HG03575 (cell line): Measurements from ENCODE around the gene LRRC8E.
"Not testable (repeated sequence)": the region's sequence is repeated elsewhere in the genome, so short reads cannot be mapped to it uniquely, and the experiment has no call there.

Source experiments
- ATAC-seq: cut with Tn5 transposase; IDR thresholded peaks from one replicate; pipeline ENCODE4 v1.9.1; 2021; ENCODE audit not compliant: unreplicated experiment, insufficient number of reproducible peaks, low FRiP score; ENCODE audit errors: extremely low read depth

LRRC8E gene

DNA sequence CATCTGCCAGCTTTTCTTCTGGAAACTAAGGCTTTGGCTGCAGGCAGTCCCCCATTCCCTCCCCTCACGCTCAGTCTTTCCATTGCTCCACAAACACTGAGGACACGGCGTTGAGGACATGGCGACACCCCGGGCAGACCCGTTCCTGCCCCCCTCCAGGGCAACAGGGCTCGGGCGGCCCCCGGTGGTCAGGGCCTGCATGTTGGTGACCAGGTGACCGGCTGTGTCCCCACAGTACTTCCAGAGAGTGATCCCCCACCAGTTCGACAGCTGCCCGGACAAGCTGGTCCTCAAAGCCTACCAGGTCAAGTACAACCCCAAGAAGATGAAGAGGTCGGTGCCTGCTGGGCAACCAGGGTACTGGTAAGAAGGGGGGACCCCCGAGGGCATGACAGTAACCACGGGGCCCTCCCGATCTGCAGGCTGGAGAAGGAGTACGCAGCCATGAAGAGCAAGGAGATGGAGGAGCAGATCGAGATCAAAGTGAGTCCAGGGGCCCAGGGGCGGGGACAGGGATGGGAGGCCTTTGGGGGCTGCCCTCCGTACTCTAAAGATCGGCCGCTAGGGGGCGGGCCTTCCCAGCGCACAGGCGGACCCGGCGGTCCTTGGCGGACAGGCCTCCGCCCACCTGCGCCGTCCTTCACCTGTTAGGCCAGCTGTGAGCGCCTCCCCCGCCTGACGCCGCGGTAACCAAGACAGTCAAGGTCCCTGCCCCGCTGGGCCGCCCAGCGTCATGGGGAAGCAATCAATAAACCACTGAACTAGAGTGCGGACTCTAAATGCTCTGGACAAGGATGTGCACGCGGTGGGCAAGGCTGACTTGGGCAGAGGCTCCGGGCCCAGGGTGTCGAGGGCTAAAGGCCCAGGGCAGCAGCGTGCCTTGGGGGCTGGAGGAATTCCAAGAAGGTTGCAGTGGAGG lies 35.2 kb upstream of the LRRC8E start:
- ATAC-seq = no peak

DNA sequence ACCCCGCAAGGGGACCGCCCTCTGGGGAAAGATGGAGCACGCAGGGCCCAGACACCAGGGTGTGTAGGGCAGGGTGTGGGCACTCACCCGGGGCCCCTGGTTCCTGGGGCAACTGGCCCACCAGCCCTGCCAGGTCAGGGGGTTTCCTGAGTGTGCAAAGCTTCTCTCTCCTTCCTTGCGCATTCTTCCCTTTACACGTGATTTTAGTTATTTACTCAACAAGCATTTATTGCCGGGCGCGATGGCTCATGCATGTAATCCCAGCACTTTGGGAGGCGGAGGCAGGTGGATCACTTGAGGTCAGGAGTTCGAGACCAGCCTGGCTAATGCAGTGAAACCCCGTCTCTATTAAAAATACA lies 34.6 kb upstream of the LRRC8E start:
- ATAC-seq = no peak

DNA sequence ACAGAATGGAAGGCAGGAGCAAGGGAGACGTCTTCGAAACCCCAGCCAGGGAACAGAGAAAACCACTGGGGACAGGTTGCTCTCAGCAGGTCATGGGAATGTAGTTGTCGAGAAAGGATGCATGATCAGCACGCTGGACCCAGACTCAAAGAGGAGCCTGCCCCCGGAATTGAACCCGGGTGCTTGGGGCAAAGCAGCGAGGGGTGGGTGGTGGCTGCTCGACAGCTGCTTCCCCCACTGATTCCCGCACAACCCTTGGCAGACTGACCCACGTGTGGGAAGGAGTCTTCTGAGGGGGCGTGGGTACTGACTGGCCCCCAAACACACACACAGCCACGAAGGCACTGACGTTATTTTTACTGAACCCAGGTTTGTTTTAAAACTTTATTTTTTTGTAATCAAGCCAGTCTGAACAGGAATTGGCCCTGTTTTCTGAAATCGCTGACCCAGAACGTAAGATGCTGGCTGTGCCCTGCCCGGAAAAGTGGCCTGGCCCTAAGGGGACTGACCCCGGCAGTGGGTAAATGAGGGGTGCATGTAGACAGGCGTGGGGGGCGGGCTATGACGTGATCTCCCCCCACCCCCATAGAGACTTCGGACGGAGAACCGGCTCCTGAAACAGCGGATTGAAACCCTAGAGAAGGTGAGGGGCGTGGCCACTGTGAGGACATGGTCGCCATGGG lies 32.7 kb upstream of the LRRC8E start:
- ATAC-seq = no peak

DNA sequence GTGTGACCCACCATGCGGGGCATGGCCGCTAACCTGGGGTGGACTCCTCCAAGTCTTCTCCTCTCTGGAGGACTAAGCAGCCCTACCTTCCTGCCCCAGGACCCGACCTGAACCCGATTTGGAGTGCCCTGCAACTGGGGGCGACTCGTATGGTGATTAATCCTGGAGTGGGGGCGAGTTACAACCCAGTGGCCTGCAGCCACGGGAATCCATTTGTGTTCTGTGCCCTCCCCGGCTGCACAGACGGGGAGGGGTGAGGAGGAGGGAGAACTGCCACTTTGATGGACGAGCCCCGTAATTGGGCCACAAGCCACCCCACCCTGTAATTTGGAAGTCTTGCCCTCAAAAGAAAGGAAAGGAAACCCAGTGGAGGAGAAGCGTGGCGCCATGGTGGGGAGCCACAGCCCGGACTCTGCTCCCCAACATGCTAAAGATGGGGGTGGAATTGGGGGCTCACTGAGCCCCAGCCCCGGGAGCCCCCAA lies 32.2 kb upstream of the LRRC8E start:
- no peak for ATAC-seq

DNA sequence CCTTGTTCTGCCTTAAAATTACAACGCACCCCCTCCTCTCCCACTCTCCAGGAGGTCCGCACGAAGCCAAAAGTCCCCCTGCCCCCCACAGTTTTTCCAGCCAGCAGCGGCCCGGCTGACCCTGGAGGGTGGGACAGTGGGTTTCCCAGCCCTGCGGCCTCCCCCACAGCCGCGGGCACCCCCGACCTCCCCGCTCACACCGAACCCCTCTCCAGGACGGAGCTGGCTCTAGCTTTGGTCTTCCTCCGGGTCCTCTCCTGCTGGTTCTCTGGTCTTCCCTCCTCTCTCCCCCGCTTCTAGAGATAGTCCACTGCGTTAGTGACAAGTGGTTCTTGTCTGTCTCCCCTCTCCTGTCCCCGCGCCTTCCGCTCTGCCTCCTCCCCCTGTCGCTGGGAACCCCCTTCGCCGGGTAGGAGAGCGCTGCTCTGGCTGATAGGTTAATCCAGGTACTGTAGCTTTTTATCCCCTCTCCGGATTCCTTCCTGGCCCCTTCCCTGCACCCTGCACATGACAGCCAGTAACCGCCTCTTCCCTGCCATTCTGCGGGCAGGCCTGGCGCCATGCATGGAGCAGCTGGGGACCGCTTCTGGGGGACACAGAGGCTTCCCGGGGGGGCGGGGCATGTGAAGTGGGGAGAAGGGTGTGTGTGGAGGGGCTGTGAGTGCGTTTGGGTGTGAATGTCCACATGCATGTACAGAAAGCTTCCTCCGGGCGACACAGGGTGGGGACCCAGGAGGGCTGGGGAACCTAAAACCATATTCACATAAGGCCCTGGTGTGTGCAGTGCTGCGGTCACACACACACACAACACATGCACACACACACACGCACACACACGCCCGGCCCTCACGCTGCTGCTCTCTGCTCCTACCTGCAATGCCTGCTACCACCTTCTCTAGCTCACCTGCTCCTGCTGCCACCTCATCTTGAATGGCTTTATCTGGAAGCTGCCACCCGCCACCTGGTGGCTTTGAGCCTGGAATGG lies 31.3 kb upstream of the LRRC8E start:
- ATAC-seq = no peak

DNA sequence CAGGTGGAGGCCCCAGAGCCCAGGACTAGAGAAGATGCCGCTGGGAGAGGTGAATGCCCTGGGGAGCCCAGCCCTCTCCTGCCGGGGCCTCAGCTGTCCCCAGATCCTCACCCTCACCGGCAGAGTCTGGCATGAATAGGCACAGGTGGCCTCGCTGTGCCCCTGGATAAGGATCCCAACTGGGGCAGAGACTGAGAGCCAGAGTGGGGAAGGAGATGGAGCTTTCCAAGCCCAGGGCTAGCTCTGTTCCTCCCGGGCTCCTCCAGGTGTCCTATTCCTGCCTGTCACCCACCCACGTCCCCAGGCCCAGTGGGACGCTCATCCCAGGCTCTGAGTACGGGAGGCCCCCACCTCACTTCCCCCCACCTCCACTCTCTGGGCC lies 30.6 kb upstream of the LRRC8E start:
- ATAC-seq = no peak

DNA sequence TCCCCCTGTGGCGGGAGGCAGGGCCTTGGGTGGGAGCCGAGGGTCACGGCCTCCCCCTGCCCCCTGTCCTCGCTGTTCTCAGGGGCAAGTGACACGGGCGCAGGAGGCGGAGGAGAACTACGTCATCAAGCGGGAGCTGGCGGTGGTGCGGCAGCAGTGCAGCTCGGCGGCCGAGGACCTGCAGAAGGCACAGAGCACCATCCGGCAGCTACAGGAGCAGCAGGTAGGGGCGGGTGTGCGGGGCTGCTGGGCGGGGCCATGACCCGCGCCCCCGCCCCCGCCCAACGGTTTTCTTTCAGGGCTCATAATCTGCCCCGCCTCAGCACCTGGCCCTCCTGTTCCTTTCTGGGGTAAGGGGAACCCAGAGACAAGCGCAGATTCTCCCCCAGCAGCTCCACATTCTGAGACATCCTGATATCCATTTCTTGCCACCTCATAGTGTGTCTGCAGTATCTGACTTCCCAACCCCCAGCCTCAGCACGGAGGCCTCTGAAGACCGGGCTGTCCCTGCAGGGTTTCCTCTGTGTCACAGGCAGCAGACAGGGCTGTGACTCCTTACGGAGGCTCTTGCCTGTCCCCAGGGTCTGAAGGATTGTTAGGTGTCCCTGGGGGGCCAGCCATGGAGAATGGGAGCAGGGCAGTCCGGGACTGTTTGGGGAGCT lies 30.1 kb upstream of the LRRC8E start:
- ATAC-seq = no peak

DNA sequence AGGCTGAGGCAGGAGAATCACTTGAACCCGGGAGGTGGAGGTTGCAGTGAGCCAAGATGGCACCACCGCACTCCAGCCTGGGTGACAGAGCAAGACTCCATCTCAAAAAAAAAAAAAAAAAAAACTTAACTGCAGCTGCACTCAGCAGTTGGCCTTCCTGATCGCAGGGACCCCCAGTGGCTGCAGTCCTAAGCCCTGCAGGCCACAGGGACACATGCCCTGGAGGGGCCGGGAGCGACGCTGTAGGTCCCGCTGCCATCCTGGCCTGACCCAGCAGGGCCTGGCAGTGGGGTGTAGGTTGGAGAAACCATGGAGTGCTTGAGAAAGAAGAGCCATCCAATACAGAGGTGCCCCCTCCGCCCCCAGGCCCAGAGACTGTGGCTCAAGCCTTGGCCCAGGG lies 29.2 kb upstream of the LRRC8E start:
- not testable (repeated sequence) for ATAC-seq

DNA sequence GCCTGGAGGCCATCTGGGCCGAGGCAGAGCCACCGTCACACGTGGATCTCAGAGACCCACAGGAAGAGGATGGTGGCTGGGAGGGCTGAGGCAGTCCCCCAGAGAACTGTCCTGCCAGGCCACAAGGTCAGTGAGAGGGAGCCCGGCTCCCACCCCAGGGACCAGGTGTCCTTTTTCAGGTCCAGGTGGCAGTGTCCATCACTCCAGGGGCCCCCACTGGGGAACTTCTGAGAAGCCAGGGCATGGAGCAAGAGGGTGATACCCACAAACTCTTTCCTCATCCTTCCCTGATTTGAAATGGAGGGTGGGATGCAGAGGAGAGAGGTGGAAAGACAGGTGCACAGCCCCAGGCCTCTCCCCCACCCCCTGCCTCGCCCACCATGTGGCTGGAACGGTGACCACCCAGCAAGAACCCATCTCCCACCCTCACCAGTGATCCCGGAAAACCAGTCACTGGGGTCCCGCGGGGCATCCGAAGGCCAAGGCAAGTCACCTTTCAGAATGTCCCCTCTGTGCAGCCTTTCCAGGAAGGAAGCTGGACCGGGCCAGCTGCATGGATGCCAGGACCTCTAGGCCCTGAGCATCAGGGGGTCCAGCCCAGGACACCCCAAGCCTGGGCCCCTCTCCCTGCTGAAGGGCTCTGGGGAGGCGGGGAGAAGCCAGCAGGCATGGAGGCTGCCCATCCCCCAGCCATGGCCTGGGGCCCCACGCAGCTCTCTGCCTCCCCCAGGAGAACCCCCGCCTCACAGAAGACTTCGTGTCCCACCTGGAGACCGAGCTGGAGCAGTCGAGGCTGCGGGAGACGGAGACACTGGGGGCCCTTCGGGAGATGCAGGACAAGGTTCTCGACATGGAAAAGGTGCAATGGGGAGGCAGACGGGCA lies 28.2 kb upstream of the LRRC8E start:
- no peak for ATAC-seq

DNA sequence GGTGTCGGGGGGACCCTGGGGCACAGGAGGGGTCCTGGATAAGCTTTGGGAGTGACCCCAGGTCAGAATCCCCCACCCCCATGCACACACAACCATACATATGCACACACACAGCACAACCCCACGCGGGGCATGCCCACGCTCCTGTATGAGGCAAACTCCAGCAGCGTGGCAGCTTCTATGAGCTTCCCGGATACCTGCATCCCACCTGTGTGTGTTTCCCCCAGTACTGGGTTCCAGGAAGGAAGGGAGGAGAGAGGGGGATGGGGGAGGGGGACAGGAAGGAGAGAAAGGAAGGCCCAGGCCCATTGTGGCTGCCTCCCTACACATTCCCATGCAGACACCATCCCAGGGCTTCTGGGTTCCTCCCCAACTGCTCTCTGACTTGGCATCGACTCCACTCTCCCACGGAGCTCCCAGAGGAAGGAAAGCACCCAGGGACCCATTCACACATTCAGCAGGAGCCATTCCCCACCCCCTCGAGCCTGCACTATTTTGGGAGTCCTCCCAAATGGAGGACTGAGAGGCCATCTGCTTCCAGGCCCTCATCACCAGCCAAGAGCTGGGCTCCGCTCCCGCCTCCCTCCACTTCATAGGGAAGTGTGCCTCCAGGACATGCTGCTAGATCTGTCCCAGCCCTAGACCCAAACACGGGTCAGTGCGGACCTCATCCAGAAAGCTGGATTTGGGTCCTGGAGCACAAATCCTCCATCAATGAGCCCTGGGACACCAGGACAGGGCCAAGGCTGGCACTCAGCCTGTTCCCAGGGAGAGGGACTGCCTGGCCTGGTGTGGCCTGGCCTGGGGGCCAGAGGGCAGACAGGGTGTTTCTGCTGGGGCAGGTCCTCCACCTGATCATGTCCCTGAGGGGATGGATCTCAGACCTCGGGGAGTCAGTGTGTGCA lies 27.3 kb upstream of the LRRC8E start:
- ATAC-seq = no peak

DNA sequence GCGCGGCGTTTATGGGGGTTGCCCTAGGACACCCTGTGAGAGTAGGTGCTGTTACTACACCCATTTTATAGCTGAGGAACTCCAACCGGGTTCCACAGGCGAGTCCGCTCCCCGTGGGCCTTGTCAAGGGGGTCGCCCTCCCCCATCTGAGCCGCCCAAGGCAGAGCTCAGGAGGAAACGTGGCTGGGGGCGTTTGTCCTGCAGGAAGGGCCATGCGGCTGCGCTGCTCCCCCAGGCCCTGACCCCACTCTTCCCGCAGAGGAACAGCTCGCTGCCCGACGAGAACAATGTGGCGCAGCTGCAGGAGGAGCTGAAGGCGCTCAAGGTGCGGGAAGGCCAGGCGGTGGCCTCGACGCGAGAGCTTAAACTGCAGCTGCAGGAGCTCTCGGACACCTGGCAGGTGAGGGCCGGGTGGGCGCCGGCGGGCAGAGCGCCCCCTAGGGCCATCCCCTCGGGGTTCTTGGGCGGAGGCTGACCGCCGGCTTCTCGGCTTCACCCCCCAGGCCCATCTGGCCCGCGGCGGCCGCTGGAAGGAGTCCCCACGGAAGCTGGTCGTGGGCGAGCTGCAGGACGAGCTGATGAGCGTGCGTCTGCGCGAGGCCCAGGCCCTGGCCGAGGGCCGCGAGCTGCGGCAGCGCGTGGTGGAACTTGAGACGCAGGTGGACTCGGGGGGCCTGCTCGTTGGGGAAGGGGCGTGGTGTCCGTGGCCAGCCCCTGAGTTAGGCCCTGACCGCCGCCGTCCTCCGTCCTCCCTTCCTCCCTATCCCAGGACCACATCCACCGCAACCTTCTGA lies 26.5 kb upstream of the LRRC8E start:
- no peak for ATAC-seq

DNA sequence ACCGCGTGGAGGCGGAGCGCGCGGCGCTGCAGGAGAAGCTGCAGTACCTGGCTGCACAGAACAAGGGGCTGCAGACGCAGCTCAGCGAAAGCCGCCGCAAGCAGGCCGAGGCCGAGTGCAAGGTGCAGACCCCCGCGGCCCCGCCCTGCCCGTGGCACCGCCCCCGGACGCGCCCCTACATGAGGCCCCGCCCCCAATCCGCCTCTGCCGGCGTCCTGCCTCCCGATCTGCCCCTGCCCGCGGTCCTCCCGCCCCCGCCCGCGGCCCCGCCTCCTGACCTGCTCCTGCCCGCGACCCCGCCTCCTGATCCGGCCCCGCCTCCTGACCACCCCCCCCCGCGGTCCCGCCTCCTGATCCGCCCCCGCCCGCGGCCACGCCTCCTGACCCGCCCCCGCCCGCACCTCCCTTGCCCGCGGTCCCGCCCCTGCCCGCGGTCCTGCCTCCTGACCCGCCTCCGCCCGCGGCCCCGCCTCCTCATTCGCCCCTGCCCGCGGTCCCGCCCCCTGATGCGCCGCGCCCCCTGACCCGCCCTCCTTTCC lies 25.8 kb upstream of the LRRC8E start:
- no peak for ATAC-seq

DNA sequence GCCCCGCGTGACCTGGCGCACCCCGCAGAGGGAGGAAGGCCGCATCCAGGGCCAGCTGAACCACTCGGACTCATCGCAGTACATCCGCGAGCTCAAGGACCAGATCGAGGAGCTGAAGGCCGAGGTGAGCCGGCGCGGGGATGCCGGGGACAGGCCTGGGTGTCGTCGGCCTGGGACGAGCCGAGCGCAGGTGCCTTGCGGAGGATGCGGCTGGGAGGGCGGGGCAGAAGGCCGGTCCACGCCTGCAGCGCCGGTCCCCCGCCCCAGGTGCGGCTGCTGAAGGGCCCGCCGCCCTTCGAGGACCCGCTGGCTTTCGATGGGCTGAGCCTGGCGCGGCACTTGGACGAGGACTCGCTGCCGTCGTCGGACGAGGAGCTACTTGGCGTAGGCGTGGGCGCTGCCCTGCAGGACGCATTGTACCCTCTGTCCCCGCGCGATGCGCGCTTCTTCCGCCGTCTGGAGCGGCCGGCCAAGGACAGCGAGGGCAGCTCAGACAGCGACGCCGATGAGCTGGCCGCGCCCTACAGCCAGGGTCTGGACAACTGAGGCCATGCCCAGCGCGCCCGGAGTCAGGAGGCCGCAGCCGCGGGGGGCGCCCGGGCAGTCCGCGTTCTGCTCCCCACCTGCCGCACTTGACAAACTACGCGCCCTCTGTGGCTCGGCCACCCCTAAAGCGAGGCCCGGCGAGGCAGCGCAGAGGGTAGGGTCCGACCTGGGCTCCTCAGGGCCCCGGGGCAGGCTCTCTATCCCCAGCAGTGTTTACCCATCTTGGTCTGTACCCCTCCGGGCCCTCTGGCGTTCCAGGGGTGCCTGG lies 24.9 kb upstream of the LRRC8E start:
- ATAC-seq = no peak

DNA sequence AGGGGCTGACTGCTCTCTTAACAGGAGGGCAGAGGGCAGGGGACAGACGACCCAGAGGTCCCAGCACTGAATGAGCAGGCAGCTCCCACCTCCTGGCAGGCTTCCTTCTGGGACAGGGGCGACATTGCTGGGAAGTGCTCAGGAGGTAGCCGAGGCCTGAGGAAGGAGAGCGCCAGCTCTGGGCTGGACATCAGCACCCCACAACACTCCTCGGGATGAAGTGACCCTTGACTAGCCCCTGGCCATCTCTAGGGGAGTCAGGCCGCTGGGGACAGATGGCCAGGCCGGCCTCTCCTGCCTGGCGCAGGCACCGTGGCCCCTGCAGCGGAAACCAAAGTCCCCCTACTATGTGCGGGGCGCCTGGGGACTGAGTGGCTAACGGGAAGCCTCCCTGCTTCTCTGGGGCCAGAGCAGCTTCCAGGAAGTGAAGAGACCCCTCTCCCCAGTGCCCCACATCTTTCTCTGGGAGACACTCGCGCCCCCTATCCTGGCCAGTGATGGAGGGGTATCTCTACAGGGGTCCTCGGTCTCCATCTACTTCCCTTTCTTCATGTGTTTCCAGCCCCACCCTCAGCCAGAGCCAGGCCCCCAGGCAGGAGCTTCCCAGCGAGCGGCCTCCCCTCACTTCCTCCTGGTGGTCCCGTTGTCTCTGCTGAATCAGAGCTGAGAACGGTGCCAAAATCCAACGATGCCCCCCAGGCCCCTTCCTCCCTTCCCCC lies 24.2 kb upstream of the LRRC8E start:
- ATAC-seq = no peak

DNA sequence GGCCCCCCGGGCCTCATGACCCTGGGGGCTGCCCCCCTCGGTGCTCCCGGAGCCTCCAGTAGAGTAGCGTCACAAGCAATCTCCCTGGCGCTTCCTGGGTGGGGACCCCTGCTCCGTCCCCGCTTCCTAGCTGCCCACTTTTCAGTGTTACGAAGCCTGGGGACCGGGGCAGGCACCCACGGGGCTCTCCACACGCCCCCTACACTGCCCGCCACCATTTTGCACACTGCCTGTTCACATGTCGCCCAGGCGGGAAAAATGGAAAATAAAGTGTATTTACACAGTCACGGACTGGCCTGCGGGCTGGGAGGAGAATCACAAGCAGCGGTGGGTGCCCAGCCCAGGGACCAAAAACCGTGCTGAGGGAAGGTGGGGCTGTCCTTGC lies 23.6 kb upstream of the LRRC8E start:
- no peak for ATAC-seq
